ENCODE measurements around the gene PTPRO.

PTPRO gene

GRCh38 chr12:15407025-15407424 is 84.7 kb downstream of the PTPRO start:
- TF ChIP-seq CTCF (IDR thresholded peaks at IDR 0.05; ENCODE audit: low read depth, low read length) = no peak
- Histone ChIP-seq H3K9me3 (ENCODE audit: severe bottlenecking) (no peaks in the 10 kb centered on the region), H3K27ac (no peak overlapping the region), H3K4me3 (ENCODE audit: low read depth, low read length) (no peak overlapping the region), H3K27me3 (ENCODE audit: insufficient read depth, low read depth, severe bottlenecking) (no peaks in the 10 kb centered on the region), H3K36me3 (no peaks in the 10 kb centered on the region)
- DNase-seq = no peak

GRCh38 chr12:15411842-15412241 is 89.5 kb downstream of the PTPRO start:
- Histone ChIP-seq H3K27me3 (ENCODE audit: insufficient read depth, low read depth, severe bottlenecking) (no peaks in the 10 kb centered on the region), H3K4me3 (ENCODE audit: low read depth, low read length) (no peak overlapping the region), H3K9me3 (ENCODE audit: severe bottlenecking) (no peaks in the 10 kb centered on the region), H3K36me3 (no peaks in the 10 kb centered on the region), H3K27ac (no peak overlapping the region)
- DNase-seq = no peak
- TF ChIP-seq CTCF (IDR thresholded peaks at IDR 0.05; ENCODE audit: low read depth, low read length) = no peak

GRCh38 chr12:15417691-15418090 is 95.4 kb downstream of the PTPRO start:
- Histone ChIP-seq H3K27ac (no peak overlapping the region), H3K27me3 (ENCODE audit: insufficient read depth, low read depth, severe bottlenecking) (no peaks in the 10 kb centered on the region), H3K36me3 (no peaks in the 10 kb centered on the region), H3K9me3 (ENCODE audit: severe bottlenecking) (no peaks in the 10 kb centered on the region), H3K4me3 (ENCODE audit: low read depth, low read length) (no peak overlapping the region)
- DNase-seq = no peak
- TF ChIP-seq CTCF (IDR thresholded peaks at IDR 0.05; ENCODE audit: low read depth, low read length) = no peak

- Histone ChIP-seq H3K4me3 (ENCODE audit: low read depth, low read length) (no peak overlapping the region), H3K27me3 (ENCODE audit: insufficient read depth, low read depth, severe bottlenecking) (no peaks in the 10 kb centered on the region)
Observed at GRCh38 chr12:15423629-15424028, 101.3 kb downstream of the PTPRO start.

GRCh38 chr12:15427913-15428312 is 105.6 kb downstream of the PTPRO start:
- Histone ChIP-seq H3K27ac (no peak overlapping the region), H3K27me3 (ENCODE audit: insufficient read depth, low read depth, severe bottlenecking) (no peaks in the 10 kb centered on the region), H3K9me3 (ENCODE audit: severe bottlenecking) (no peaks in the 10 kb centered on the region), H3K36me3 (no peaks in the 10 kb centered on the region), H3K4me3 (ENCODE audit: low read depth, low read length) (no peak overlapping the region)
- DNase-seq = no peak
- no peak for TF ChIP-seq CTCF (IDR thresholded peaks at IDR 0.05; ENCODE audit: low read depth, low read length)

More at GRCh38 chr12:15423629-15424028, 101.3 kb downstream of the PTPRO start:
- DNase-seq = no peak
- no peak for TF ChIP-seq CTCF (IDR thresholded peaks at IDR 0.05; ENCODE audit: low read depth, low read length)
- H3K9me3 ChIP-seq (ENCODE audit: severe bottlenecking) = no peaks in the 10 kb centered on the region
- H3K36me3 ChIP-seq = no peaks in the 10 kb centered on the region
- H3K27ac ChIP-seq = no peak overlapping the region

GRCh38 chr12:15428632-15429031 is 106.3 kb downstream of the PTPRO start:
- H3K4me3 ChIP-seq (ENCODE audit: low read depth, low read length) = no peak overlapping the region
- H3K36me3 ChIP-seq = no peaks in the 10 kb centered on the region
- no peak for DNase-seq
- no peak for TF ChIP-seq CTCF (IDR thresholded peaks at IDR 0.05; ENCODE audit: low read depth, low read length)
- no peaks in the 10 kb centered on the region for H3K9me3 ChIP-seq (ENCODE audit: severe bottlenecking)
- H3K27ac ChIP-seq = no peak overlapping the region
- no peaks in the 10 kb centered on the region for H3K27me3 ChIP-seq (ENCODE audit: insufficient read depth, low read depth, severe bottlenecking)
